IPS-NIHi7 (cell line): ENCODE data around the gene CATSPERE.
"Not testable (repeated sequence)": the region's sequence is repeated elsewhere in the genome, so short reads cannot be mapped to it uniquely, and the experiment has no call there.

Experiments used
- DNase-seq: peaks from one replicate; pipeline ENCODE4 v3.0.0; 2012; ENCODE audit warnings: mixed read lengths; ENCODE audit errors: extremely low spot score

The CATSPERE gene

DNA sequence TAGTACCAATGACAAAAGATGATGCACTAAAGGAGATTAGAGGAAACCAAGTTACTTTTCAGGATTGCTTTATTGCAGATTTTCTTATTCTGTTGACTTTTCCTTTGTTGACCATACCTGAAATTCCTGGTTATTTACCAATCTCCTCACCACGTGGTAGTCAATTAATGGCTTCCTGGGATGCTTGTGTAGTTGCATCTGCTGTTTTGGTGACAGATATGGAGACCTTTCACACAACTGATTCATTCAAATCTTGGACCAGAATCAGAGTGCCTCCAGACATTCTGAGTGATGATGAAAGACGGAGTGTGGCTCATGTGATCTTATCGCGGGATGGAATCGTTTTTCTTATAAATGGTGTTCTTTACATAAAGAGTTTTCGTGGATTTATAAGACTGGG lies 91.3 kb downstream of the CATSPERE start:
- DNase-seq, result no peak

DNA sequence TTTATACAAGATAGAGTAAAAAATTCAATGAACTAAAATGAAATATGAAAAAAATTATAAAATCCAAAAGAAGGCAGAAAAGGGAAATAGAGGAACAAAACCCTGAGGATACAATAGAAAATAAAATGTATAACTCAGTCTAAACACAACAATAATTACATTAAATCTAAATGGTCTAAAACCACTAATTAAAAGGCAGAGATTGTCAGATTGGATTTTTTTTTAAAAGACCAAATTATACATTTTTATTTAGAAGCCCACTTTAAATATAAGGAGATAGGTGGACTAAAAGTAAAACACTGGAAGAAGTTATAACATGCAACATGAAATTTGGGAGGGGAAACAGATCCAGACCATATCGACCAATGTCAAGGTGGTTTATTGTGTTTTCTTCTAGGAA lies 95.2 kb downstream of the CATSPERE start:
- no peak for DNase-seq

DNA sequence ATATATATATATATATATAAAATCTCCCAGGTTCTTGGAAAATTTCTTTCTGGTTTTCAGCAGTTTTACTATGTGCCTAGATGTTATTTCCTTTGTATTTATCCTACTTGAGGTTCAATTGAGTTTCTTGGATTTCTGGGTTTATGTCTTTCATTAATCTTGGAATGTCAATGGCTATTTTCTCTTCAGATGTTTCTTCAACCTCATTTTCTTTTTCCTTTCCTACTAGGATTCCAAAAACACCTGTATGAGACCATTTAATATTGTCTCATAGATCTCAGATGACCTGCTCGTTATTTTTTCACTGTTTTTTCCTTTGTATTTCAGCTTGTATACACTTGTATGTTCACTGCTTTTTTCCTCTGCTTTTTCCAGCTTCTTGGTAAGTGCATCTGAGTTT lies 96.5 kb downstream of the CATSPERE start:
- DNase-seq, result no peak

DNA sequence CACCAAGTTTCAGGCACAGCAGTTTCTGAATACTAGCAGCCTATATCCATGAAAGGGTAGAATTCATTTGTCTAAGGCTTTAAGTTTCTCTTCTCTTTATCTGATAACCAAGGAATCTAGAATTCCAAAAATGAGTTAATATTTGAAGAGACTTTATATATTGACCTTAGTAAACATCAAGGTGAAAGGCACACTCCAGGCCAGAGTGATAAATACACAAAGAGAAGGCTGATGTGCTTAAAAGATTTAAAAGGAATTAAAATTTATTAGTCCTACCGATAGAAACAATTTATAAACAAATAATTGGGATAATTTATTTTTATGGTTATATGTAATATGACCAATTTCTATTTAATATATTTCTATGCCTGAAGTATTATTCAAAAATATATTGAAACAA lies 98.5 kb downstream of the CATSPERE start:
- DNase-seq, result no peak

DNA sequence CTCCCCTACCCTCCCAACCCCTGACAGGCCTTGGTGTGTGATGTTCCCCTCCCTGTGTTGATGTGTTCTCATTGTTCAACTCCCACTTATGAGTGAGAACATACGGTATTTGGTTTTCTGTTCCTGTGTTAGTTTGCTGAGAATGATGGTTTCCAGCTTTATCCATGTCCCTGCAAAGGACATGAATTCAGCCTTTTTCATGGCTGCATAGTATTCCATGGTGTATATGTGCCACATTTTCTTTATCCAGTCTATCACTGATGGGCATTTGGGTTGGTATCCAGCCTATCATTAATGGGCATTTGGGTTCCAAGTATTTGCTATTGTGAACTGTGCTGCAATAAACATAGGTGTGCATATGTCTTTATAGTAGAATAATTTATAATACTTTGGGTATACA lies 101.8 kb downstream of the CATSPERE start:
- not testable (repeated sequence) for DNase-seq

DNA sequence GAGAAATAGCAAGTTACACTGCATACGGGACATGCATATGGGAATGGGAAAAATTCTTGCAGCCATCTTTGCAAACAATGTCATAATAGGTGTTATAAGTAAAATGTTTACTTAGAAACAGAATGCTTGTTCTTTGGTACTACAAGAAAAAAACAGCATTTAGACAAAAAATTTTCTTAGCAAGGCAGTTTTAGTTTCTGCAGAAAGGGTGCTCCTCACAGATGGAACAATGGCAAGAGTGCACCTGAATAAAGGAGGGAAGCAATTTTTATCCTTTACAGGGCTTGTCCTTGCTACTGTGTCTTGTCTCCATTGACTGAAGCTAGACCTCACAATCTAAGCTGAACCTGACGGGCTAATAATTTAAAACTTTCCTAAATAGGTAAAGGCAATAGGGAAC lies 112.7 kb downstream of the CATSPERE start:
- DNase-seq, result no peak

DNA sequence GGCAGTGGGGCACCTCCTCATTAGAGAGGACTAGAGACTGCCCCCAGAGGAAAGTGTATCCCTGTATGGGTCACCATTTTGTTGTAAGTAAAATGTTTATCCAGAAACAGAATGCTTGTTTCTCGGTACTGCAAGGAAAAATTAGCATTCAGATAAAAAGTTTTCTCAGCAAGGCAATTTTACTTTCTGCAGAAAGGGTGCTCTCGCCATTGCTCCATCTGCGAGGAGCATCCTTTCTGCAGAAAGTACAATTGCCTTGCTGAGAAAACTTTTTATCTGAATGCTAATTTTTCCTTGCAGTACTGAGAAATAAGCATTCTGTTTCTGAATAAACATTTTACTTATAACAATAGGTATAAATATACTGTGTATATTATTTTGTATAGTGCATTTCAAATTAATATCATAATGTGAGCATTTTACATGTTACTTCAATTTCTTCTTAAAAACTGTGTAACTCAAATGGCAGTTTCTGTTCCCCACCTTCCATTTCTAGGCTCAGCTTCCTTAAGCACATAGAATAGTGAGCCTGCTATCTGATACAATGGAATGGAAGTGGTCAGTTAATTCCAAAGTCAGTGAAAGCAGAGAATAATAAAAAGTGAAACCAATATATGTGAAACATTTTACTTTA lies 115.3 kb downstream of the CATSPERE start:
- DNase-seq, result no peak

DNA sequence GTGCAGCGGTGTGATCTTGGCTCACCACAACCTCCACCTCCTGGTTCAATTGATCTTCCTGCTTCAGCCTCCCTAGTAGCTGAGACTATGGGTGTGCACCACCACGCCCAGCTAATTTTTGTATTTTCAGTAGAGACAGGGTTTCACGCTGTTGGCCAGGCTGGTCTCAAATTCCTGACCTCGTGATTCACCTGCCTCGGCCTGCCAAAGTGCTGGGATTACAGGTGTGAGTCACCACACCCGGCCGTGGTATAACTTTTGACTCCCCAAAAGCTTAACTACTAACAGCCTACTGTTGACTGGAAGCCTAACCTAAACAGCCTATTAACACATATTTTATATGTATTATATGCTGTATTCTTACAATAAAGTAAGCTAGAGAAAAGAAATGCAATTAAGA lies 117.1 kb downstream of the CATSPERE start:
- not testable (repeated sequence) for DNase-seq

DNA sequence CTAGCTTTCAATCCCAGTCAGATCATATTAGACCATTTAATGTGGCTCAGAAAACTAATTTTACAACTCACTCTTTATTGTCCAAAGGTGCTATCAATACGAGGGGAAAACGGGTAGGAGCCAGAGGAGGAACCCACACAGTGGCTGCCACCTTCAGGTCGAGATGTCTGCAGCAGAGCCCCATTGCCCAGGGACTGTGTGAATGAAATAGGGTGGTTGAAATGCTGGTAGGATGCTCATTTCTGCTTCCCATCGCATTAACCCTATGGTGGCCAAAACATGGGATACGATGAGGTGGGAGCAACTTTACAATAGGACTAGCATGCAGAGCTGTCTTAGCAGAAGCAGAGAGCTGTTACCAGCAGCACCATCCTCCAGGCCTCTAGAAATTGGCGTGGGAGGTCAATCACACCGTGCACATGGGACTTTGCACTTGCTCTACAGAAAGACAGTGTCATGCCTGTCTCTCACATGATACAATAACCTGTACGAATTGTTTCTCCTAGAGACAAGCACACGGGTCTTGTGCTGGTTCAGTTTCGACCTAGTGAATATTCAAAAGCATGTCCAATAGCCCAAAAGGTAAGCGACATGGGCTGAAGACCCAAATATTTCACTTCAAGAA lies 122.4 kb downstream of the CATSPERE start:
- no peak for DNase-seq

DNA sequence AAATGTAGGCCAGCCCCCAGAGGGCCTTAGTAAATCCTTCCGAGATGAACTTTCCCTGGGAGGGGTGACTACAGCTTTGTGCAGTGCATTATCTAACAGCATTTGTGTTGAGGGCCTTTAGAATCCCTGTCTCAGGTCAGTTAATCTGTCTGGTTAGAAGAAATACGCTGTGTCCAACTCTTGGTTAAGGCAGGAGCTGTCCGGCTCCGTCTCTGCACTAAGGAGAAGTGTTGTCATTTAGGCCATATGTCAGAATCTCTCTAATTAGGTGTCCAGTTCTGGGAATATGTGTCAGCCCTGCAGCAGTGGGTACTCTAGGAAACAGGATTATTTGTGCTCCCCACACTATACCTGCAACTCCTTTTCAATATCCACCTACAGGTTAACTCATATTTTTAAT lies 124.8 kb downstream of the CATSPERE start:
- no peak for DNase-seq

DNA sequence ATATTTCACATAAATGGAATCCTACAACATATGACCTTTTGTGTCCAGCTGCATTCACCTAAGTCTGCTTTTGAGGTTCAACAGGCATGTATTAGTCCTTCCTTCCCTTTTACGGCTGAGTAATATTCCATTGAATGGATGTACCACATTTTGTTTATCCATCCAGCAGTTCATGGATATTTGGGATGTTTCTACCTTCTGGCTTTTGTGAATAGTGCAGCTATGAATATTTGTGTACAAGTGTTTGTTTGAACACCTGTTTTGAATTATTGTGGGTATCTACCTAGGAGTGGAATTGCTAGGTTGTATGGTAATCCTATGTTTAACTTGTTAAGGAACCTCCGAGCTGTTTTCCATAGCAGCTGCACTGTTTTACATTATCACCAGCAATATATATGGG lies 129.6 kb downstream of the CATSPERE start:
- DNase-seq, result no peak

DNA sequence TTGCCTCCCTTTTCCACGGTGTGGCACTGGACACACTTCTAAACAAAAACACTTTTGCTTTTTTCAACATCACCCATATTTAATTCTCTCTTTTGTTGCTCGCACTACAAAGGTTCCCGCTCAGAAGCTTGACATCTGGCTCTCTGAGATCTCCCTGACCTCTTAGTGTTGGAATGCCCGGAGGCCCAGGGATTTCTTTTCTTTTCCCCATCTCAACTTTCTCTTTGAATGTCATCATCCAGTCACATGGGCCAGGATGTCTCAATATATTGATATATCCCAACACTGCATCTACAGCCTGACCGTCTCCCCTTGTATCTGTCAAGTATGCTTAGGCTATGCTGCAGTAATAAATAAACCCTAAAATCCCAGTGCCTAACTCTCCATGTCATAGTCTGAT lies 137.5 kb downstream of the CATSPERE start:
- no peak for DNase-seq

DNA sequence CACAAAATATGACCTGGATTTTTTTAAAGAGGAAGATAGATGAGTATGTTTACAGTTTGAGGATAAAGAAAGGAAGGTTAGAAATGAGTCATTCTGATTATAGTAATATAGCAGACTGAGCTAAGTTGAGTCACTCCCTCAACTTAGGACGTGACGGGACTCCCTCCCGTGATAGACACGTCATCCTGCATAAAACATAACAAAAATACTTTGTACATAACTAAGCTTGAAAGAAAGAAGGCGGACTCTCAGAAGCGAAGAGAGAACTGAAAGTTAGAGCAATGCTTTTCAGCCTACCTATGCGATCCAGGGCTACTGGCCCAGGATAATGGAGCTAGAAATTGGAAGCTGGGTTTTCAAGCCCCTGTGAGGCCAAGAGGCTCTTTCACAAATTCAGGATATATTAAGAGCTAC lies 138.9 kb downstream of the CATSPERE start:
- no peak for DNase-seq

DNA sequence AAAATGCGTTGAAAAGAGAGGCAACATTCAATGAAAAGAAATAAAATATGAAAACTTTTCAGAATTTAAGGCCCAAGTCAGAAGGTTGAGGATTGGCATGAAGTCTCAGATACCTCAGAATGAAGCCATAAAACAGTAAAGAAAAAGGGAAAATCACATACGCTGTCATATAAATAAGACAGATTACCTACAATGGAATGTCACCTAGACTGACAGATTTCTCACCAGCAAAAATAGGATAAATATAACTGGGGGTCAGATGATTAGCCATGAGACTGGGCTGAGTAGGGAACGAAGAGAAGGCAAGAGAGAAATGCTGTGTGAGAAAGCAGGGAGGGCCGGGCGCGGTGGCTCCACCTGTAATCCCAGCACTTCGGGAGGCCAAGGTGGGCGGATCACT lies 140.3 kb downstream of the CATSPERE start:
- no peak for DNase-seq

DNA sequence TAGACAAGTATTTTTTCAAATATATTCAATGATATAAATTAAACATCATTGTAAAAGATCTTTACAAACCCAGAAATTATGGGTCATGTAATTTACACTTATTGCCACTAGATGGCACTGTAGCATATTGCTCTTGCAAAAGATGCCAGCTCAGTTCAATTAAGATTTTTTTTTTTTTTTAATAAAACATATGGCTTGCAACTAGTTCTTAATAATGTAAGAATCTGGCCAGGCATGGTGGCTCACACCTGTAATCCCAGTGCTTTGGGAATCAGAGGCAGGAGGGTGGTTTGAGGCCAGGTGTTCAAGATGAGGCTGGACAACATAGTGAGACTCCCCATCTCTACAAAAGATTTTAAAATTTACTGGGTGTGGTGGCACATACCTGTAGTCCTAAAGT lies 142.4 kb downstream of the CATSPERE start:
- DNase-seq, result no peak

DNA sequence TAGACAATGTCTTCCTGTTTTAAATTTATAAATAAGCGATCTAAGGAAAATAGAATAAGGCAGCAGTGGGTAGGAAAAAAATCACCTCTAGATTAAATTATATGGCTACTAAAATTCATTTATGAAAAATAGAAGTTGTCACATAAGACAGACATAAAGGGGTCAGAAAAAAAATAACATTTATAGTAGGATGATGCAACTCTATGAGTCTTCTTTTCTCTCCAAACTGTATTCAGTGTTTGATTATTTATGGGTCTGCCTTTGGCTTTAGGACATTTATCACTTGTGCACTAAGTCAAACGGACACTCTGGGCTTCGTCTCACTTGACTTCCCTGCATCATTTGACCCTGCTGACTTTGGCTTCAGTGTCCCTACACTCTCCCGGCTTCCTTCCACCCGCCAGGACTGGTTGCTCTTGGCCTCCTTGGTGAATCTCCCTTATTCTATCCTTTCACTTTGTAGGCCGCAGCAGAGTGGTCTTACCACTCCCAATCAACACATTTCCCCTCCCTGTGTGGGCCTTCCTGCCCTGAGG lies 144.8 kb downstream of the CATSPERE start:
- DNase-seq, result no peak

DNA sequence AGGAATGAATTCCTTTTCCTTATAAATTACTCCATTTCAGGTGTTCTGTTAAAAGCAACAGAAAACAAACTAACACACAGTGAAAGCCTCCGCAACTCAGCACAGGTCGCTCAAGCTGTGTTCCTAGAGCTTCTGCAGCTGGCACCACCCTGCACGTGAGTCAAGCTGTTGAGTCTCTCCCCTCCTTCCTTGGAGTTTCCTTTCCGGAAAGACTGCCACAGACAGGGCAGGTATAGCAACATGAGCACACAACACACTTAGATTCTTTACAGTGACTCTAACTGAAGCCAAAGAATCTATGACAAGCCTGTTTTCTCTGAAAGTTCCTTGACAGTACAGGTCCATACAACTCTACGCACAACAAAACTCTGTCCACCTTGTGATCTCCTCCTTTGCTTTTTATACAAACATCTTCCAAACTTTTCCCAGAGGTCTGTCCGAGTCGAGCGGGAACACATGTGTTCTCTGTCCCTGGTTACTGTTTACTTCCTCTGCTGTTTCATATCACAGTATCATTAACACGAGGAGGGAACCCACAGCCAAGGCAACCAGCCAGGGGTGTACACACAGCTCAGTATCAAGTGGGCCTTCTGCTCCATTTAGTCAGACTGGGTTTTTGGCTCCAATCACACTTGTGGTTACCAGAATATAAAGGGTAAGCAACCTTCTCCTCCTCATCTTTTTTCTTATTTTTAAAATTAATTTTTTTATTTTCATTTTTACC lies 153.2 kb downstream of the CATSPERE start:
- no peak for DNase-seq

DNA sequence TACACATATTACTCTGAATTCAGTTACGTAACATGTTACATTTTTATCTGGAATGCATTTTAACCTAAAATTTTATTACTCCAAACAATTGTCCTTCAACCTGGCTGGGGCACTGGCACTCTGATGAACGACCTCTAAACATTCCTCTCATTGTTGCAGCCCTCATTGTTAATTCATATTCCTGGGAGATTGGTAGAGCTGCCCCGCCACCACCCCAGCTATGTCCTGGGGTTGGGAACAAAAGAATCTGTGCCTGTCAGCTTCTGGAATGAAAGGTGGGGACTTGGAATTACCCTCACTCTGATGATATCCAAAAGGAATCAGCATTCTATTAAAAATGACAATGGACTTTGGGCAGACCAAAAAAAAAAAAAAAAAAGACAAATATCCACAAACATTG lies 153.8 kb downstream of the CATSPERE start:
- DNase-seq, result no peak

DNA sequence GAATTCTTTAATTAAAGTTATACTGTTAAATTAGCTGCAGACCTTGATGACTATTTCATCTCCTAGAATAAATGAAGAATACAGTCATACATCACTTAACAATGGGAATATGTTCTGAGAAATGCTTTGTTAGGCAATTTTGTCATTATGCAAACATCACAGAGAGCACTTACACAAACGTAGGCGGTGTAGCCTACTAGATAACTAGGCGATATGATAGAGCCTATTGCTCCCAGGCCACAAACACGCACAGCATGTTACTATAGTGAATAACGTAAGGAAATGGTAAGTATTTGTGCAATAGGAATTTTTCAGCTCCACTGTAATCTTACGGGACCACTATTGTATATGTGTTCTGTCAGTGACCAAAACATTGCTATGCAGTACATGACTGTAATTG lies 154.2 kb downstream of the CATSPERE start:
- DNase-seq, result no peak

DNA sequence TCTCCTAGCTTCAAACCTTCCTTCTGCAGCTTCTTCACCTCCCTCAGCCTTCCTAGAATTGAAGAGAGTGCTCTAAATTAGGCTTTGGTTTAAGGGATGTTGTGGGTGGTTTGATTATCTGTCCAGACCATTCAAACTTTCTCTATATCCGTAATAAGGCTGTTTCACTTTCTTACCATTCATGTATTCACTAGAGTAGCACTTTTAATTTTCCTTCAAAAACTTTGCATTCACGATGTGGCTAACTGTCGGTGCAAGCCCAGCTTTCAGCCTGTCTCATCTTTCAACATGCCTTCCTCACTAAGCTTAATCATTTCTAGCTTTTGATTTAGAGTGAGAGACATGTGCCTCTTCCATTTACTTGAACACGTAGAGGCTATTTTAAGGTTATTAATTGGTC lies 165.6 kb downstream of the CATSPERE start:
- DNase-seq, result no peak

DNA sequence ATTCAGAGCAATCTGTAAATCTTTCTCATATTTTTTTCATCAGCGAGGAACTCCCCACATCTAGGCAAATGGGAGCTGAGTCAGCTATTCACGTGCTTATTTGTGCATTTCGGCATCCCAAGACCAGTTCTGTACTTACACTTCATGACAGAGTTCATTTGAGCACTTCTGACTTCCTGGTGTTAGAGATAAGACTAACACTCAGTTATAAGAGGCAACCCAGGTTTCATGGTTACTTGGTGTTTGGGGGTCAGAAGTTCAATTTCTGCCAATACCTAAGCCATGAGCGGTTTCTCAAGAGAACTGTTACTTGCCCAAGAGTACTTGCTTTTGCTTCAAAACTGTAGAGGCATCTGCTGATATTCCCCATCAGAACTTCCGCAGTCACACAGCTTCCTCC lies 167.7 kb downstream of the CATSPERE start:
- no peak for DNase-seq

DNA sequence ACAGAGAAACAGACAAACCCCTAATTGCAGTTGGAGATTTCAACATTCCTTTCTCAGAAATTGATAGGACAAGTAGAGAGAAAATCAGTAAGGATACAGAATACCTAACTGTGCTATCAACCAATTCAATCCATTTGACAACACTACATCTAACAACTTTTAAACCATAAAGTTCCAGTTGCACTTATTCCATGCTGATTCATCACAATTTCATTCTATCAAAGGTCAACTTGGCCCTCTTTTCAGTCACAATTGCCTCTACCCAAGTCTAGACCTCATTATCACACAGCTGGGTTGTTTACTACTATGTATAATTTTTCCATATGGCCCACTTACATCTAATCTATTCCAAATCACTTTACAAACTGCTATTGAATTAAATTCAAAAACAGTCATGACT lies 172.1 kb downstream of the CATSPERE start:
- no peak for DNase-seq

DNA sequence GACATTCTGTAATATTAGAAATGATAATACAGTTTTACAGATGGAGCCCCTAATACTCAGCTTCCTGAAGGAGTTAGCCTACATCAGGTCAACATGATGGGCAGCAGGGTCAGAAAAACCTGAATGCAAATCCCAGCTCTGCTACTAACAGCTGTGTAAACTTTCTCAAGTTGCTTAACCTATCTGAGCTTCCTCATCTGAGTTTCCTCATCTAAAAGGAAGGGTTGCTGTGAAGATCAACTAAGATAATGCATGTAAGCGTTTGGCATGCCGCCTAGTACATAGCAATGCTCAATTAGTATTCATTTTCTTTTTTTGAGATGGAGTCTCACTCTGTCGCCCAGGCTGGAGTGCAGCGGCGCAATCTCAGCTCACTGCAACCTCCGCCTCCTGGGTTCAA lies 173.5 kb downstream of the CATSPERE start:
- DNase-seq, result no peak
